Endothelial cell of umbilical vein (primary cell): ENCODE data around the gene SERTAD1.

Source experiments
- CTCF ChIP-seq, 2 donors: IDR thresholded peaks; 1 replicate in 1 of 2; 2 replicates in 1 of 2; pipeline ENCODE4 v1.5.1; 2011; ENCODE audit warnings: low read length in 2 of 2, mild to moderate bottlenecking in 2 of 2, moderate library complexity in 2 of 2, control low read depth in 1 of 2, inconsistent platforms in 1 of 2, low read depth in 1 of 2; ENCODE audit not compliant: insufficient read depth in 1 of 2; ENCODE audit errors: extremely low read depth in 1 of 2
- EZH2 ChIP-seq: IDR thresholded peaks from 2 replicates; pipeline ENCODE4 v1.6.1; 2012; ENCODE audit warnings: borderline replicate concordance, low read depth, mild to moderate bottlenecking, moderate library complexity, low read length, inconsistent platforms; ENCODE audit not compliant: severe bottlenecking
- FOS ChIP-seq: IDR thresholded peaks from 2 replicates; pipeline ENCODE4 v1.6.1; 2011; ENCODE audit warnings: mild to moderate bottlenecking, low read length, moderate library complexity, borderline replicate concordance; ENCODE audit not compliant: insufficient read depth
- GATA2 ChIP-seq: IDR thresholded peaks from 2 replicates; pipeline ENCODE4 v1.7.0; 2011; ENCODE audit warnings: low read depth, mild to moderate bottlenecking, moderate library complexity, mixed read lengths, low read length; ENCODE audit not compliant: insufficient read length, insufficient read depth
- JUN ChIP-seq: IDR thresholded peaks from 2 replicates; pipeline ENCODE4 v1.6.1; 2011; ENCODE audit warnings: borderline replicate concordance, low read depth; ENCODE audit not compliant: insufficient read length, insufficient read depth
- MAX ChIP-seq: IDR thresholded peaks from 2 replicates; pipeline ENCODE4 v1.6.1; 2011; ENCODE audit not compliant: insufficient read depth, insufficient read length
- MYC ChIP-seq: IDR thresholded peaks from one replicate; pipeline ENCODE4 v1.6.1; 2011; ENCODE audit warnings: mild to moderate bottlenecking, low read depth, low read length
- POLR2A ChIP-seq: IDR thresholded peaks from 2 replicates; pipeline ENCODE4 v1.6.1; 2012; ENCODE audit warnings: low read depth, mild to moderate bottlenecking, control low read depth, low read length
- POLR2AphosphoS5 ChIP-seq: IDR thresholded peaks from 2 replicates; pipeline ENCODE4 v1.6.1; 2012; ENCODE audit warnings: low read depth, mild to moderate bottlenecking, control low read depth, low read length, moderate library complexity; ENCODE audit not compliant: insufficient read depth

- TF ChIP-seq POLR2AphosphoS5, result no peak
- no peak for TF ChIP-seq CTCF (IDR thresholded peaks at IDR 0.05; ENCODE audit: extremely low read depth in 1 of 2, insufficient read depth in 1 of 2, low read depth in 1 of 2, low read length in 2 of 2)
- TF ChIP-seq POLR2A, result no peak
- TF ChIP-seq EZH2, result no peak
- TF ChIP-seq GATA2, result no peak
- no peak for TF ChIP-seq JUN
- no peak for TF ChIP-seq MAX
- TF ChIP-seq FOS, result no peak
- no peak for TF ChIP-seq MYC
Measured at GRCh38 chr19:40380199-40381037, 45.4 kb downstream of the SERTAD1 start.
